Coronary artery (tissue), 2 donors: ENCODE results near the gene PCGF3.
A peak's percentile ranks its signal among the peaks of the same experiment; 100 is the strongest.
"Not testable (repeated sequence)": the region's sequence is repeated elsewhere in the genome, so short reads cannot be mapped to it uniquely, and the experiment has no call there.

Experiments
- DNase-seq: peaks from one replicate; pipeline ENCODE4 v3.0.0-alpha.2; 2017; ENCODE audit warnings: low spot score
- H3K27ac ChIP-seq, 2 donors: fragments of 200-600 bp; sonication (generic); one replicate each; pipeline ENCODE4 v1.5.1; 2016 to 2019
- H3K4me3 ChIP-seq: fragments of 200-600 bp; sonication (generic); 2 replicates; pipeline ENCODE4 v1.5.1; 2016; ENCODE audit warnings: mild to moderate bottlenecking, moderate library complexity
- CTCF ChIP-seq: fragments of 200-600 bp; sonication (generic); IDR thresholded peaks from one replicate; pipeline ENCODE4 v1.5.1; 2019; ENCODE audit warnings: antibody characterized with exemption

Gene PCGF3

GRCh38 chr4:773214-773613 is 67.6 kb downstream of the PCGF3 start:
- Histone ChIP-seq H3K4me3 (no peak overlapping the region), H3K27ac (peak overlapping the region in 1 of 2 donors; percentile 45)
- no peak for DNase-seq
- TF ChIP-seq CTCF = no peak

GRCh38 chr4:774419-775092 is 68.9 kb downstream of the PCGF3 start:
- H3K27ac ChIP-seq, H3K4me3 ChIP-seq, DNase-seq: not testable (repeated sequence)

- DNase-seq = not testable (repeated sequence)
Measured at GRCh38 chr4:775485-775884, 69.9 kb downstream of the PCGF3 start.

GRCh38 chr4:776743-777441 is 71.3 kb downstream of the PCGF3 start:
- Histone ChIP-seq H3K27ac (no peak overlapping the region), H3K4me3 (no peak overlapping the region)
- DNase-seq = no peak
- no peak for TF ChIP-seq CTCF

More at GRCh38 chr4:775485-775884, 69.9 kb downstream of the PCGF3 start:
- H3K4me3 ChIP-seq, H3K27ac ChIP-seq: not testable (repeated sequence)

GRCh38 chr4:777520-778262 is 72.1 kb downstream of the PCGF3 start:
- no peak for TF ChIP-seq CTCF
- no peak overlapping the region for H3K27ac ChIP-seq
- DNase-seq = no peak

GRCh38 chr4:779555-779954 is 73.9 kb downstream of the PCGF3 start:
- Histone ChIP-seq H3K4me3 (peak overlapping the region; percentile 3), H3K27ac (no peak overlapping the region)
- TF ChIP-seq CTCF = no peak
- no peak for DNase-seq

More at GRCh38 chr4:777520-778262, 72.1 kb downstream of the PCGF3 start:
- H3K4me3 ChIP-seq = no peak overlapping the region

- not testable (repeated sequence) for DNase-seq, H3K27ac ChIP-seq
- H3K4me3 ChIP-seq = peak overlapping the region; percentile 79
Measured at GRCh38 chr4:780255-780654, 74.6 kb downstream of the PCGF3 start.

GRCh38 chr4:780716-781492 is 75.3 kb downstream of the PCGF3 start:
- Histone ChIP-seq H3K4me3 (peak overlapping the region; percentile 79), H3K27ac (peak overlapping the region; percentile 57 to 91)
- DNase-seq = no peak
- no peak for TF ChIP-seq CTCF
